ENCODE results near the gene MRPL21. TPM values are rescaled to one million over a fixed set of nuclear protein-coding genes. Genes with fewer than 3 reads are reported as not detected.

The MRPL21 gene
- total and polyA plus RNA-seq, 4 donors: 27.0 to 101 (median 58.3) TPM

DNA sequence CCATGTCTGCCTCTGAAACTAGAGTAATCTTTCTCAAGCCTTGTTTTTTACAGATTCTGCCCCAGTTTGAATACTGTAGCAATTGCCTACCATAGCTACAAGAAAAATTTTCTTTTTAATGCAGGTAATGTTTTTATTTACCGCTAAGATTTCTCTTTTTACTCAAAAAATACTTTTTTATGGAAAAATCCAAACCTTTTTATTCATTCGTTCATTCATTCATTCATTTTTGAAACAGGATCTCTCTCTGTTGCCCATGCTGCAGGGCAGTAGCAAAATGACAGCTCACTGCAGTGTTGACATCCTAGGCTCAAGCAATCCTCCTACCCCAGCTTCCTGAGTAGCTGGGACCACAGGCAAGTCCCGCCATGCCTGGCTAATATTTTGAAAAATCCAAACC, 59.3 kb downstream of the MRPL21 start:
- Histone ChIP-seq H3K27me3 (ENCODE audit: control insufficient read depth in 3 of 3, insufficient read depth in 3 of 3, low read length in 2 of 3) (peaks cover 0 to 19% (median 0%) of the 10 kb centered on the region in 3 donors), H3K27ac (ENCODE audit: low read depth in 1 of 2, low read length in 1 of 2) (peak overlapping the region in 1 of 2 donors; percentile 55), H3K9me3 (ENCODE audit: control insufficient read depth in 4 of 4, insufficient read depth in 3 of 4, low read length in 3 of 4) (no peaks in the 10 kb centered on the region), H3K4me1 (ENCODE audit: control insufficient read depth in 5 of 5, insufficient read depth in 5 of 5, low read length in 5 of 5) (peaks cover 0 to 41% (median 14%) of the 10 kb centered on the region in 5 donors), H3K36me3 (ENCODE audit: control insufficient read depth in 4 of 4, insufficient read depth in 4 of 4, low read length in 4 of 4) (no peaks in the 10 kb centered on the region), H3K4me3 (no peak overlapping the region), H3K9ac (ENCODE audit: insufficient read depth in 1 of 2, low read length in 2 of 2) (no peak overlapping the region)
- DNase-seq: no peak
- ATAC-seq (ENCODE audit: insufficient read depth, low FRiP score): no peak
- TF ChIP-seq CTCF (IDR thresholded peaks at IDR 0.05; ENCODE audit: control extremely low read depth, extremely low read depth): no peak
- WGBS, 2 donors: 57 to 70% methylated on average over 3 of the region's 3 CpGs

GRCh38 chr11:68843703-68844312, 59.8 kb downstream of the MRPL21 start:
- H3K27ac ChIP-seq (ENCODE audit: low read depth in 1 of 2, low read length in 1 of 2): peak overlapping the region; percentile 58 to 65
- peak; percentile 50 to 67 (median 53) for DNase-seq

DNA sequence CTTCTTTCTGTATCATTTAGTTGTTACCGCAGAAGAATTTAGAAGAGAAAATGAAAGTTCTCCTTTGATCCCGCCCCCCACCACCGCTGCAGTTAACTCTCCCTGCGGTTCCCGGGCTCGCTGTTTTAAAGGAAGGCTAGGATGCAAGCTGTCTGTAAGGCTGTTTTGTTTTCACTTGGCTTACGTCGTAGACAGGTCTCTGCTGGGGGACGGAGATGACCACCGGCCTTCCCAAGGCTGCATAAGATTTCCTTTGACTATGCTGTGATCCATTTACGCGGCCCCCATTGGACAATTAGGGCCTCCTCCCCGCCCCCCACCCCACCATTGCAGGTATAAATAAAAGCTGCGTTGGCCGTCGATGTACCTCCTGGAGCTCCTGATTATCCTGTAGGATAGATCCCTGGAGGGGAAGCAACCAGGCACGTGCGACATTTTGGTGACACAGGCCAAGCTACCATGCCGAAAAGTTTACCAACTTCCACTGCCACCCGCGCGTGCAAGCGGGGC, 60.5 kb downstream of the MRPL21 start:
- H3K4me3 ChIP-seq: no peak overlapping the region
- H3K9me3 ChIP-seq (ENCODE audit: control insufficient read depth in 4 of 4, insufficient read depth in 3 of 4, low read length in 3 of 4): no peaks in the 10 kb centered on the region
- 3 to 4% methylated on average over 23 of the region's 23 CpGs for WGBS, 2 donors
- H3K27me3 ChIP-seq (ENCODE audit: control insufficient read depth in 3 of 3, insufficient read depth in 3 of 3, low read length in 2 of 3): peaks cover 0 to 19% (median 0%) of the 10 kb centered on the region in 3 donors
- TF ChIP-seq CTCF (IDR thresholded peaks at IDR 0.05; ENCODE audit: control extremely low read depth, extremely low read depth): no peak
- ATAC-seq (ENCODE audit: insufficient read depth, low FRiP score): no peak
- no peaks in the 10 kb centered on the region for H3K36me3 ChIP-seq (ENCODE audit: control insufficient read depth in 4 of 4, insufficient read depth in 4 of 4, low read length in 4 of 4)
- DNase-seq: peak; percentile 40 to 54 (median 49)
- peak overlapping the region; percentile 17 to 58 for H3K27ac ChIP-seq (ENCODE audit: low read depth in 1 of 2, low read length in 1 of 2)
- H3K4me1 ChIP-seq (ENCODE audit: control insufficient read depth in 5 of 5, insufficient read depth in 5 of 5, low read length in 5 of 5): peaks cover 2 to 51% (median 17%) of the 10 kb centered on the region in 5 donors
- peak overlapping the region in 1 of 2 donors; percentile 1 for H3K9ac ChIP-seq (ENCODE audit: insufficient read depth in 1 of 2, low read length in 2 of 2)

More at GRCh38 chr11:68843703-68844312, 59.8 kb downstream of the MRPL21 start:
- H3K4me3 ChIP-seq: peak overlapping the region; percentile 37
- H3K4me1 ChIP-seq (ENCODE audit: control insufficient read depth in 5 of 5, insufficient read depth in 5 of 5, low read length in 5 of 5): peaks cover 0 to 44% (median 14%) of the 10 kb centered on the region in 5 donors
- WGBS, 2 donors: 2 to 4% methylated on average over 52 to 54 of the region's 54 CpGs
- no peaks in the 10 kb centered on the region for H3K36me3 ChIP-seq (ENCODE audit: control insufficient read depth in 4 of 4, insufficient read depth in 4 of 4, low read length in 4 of 4)
- peak; percentile 55 for ATAC-seq (ENCODE audit: insufficient read depth, low FRiP score)
- H3K9ac ChIP-seq (ENCODE audit: insufficient read depth in 1 of 2, low read length in 2 of 2): no peak overlapping the region
- peaks cover 0 to 19% (median 0%) of the 10 kb centered on the region in 3 donors for H3K27me3 ChIP-seq (ENCODE audit: control insufficient read depth in 3 of 3, insufficient read depth in 3 of 3, low read length in 2 of 3)
- TF ChIP-seq CTCF (IDR thresholded peaks at IDR 0.05; ENCODE audit: control extremely low read depth, extremely low read depth): peak; percentile 79
- no peaks in the 10 kb centered on the region for H3K9me3 ChIP-seq (ENCODE audit: control insufficient read depth in 4 of 4, insufficient read depth in 3 of 4, low read length in 3 of 4)

All from lung (tissue), 12 donors.